ENCODE data around the gene BLOC1S2. TPM values are rescaled to one million over a fixed set of nuclear protein-coding genes. Genes with fewer than 3 reads are reported as not detected.

BLOC1S2 gene
- polyA plus RNA-seq, 1 donor from 2014 or later: 299 TPM

DNA sequence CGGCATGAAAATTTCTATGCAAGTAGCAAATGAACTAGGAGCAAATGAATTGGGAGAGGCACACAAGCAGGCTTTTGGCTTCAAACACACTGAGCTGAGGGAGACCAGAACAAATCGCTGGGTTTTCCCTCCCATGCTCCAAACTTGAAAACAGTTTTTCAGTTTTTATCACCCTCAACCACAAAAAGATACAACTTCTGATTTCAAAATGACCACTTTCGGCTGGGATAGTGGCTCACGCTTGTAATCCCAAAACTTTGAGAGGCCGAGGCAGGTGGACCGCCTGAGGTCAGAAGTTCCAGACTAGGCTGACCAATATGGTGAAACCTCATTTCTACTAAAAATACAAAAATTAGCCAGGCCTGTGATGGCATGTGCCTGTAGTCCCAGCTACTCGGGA is 48.1 kb downstream of the BLOC1S2 start:
- Histone ChIP-seq H3K36me3 (ENCODE audit: insufficient read depth, low read length) (no peaks in the 10 kb centered on the region), H3F3A (ENCODE audit: insufficient read depth, low read length, poor library complexity, severe bottlenecking) (no peaks in the 10 kb centered on the region), H3K4me3 (ENCODE audit: low read length) (no peak overlapping the region), H4K20me1 (ENCODE audit: insufficient read depth) (no peaks in the 10 kb centered on the region), H3K9me2 (ENCODE audit: insufficient read depth, low read length) (no peaks in the 10 kb centered on the region), H3K79me2 (replicated peaks; ENCODE audit: insufficient read depth, low read length) (no peaks in the 10 kb centered on the region), H3K4me2 (ENCODE audit: low read length) (no peak overlapping the region), H3K9ac (ENCODE audit: low read length) (no peak overlapping the region), H2AFZ (ENCODE audit: low read depth, low read length) (no peak overlapping the region), H3K27ac (ENCODE audit: low read length) (no peak overlapping the region), H3K27me3 (ENCODE audit: insufficient read depth, low read depth, low read length) (no peaks in the 10 kb centered on the region), H3K9me3 (ENCODE audit: low read length) (no peaks in the 10 kb centered on the region)
- no peak for TF ChIP-seq TAF1 (IDR thresholded peaks at IDR 0.05; ENCODE audit: low read depth)
- no peak for TF ChIP-seq EZH2 (IDR thresholded peaks at IDR 0.05; ENCODE audit: borderline replicate concordance, insufficient read depth, low read length, poor library complexity, severe bottlenecking)
- no peak for TF ChIP-seq MXI1 (conservative IDR thresholded peaks at IDR 0.05; ENCODE audit: poor library complexity, severe bottlenecking)
- TF ChIP-seq EP300 (conservative IDR thresholded peaks at IDR 0.05; ENCODE audit: poor library complexity, severe bottlenecking): no peak
- TF ChIP-seq POLR2AphosphoS5 (IDR thresholded peaks at IDR 0.05): no peak
- TF ChIP-seq, protein P1, sequence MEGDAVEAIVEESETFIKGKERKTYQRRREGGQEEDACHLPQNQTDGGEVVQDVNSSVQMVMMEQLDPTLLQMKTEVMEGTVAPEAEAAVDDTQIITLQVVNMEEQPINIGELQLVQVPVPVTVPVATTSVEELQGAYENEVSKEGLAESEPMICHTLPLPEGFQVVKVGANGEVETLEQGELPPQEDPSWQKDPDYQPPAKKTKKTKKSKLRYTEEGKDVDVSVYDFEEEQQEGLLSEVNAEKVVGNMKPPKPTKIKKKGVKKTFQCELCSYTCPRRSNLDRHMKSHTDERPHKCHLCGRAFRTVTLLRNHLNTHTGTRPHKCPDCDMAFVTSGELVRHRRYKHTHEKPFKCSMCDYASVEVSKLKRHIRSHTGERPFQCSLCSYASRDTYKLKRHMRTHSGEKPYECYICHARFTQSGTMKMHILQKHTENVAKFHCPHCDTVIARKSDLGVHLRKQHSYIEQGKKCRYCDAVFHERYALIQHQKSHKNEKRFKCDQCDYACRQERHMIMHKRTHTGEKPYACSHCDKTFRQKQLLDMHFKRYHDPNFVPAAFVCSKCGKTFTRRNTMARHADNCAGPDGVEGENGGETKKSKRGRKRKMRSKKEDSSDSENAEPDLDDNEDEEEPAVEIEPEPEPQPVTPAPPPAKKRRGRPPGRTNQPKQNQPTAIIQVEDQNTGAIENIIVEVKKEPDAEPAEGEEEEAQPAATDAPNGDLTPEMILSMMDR (IDR thresholded peaks at IDR 0.05; ENCODE audit: poor library complexity, severe bottlenecking): no peak
- no peak for TF ChIP-seq RAD21 (conservative IDR thresholded peaks at IDR 0.05)
- TF ChIP-seq, protein P2, sequence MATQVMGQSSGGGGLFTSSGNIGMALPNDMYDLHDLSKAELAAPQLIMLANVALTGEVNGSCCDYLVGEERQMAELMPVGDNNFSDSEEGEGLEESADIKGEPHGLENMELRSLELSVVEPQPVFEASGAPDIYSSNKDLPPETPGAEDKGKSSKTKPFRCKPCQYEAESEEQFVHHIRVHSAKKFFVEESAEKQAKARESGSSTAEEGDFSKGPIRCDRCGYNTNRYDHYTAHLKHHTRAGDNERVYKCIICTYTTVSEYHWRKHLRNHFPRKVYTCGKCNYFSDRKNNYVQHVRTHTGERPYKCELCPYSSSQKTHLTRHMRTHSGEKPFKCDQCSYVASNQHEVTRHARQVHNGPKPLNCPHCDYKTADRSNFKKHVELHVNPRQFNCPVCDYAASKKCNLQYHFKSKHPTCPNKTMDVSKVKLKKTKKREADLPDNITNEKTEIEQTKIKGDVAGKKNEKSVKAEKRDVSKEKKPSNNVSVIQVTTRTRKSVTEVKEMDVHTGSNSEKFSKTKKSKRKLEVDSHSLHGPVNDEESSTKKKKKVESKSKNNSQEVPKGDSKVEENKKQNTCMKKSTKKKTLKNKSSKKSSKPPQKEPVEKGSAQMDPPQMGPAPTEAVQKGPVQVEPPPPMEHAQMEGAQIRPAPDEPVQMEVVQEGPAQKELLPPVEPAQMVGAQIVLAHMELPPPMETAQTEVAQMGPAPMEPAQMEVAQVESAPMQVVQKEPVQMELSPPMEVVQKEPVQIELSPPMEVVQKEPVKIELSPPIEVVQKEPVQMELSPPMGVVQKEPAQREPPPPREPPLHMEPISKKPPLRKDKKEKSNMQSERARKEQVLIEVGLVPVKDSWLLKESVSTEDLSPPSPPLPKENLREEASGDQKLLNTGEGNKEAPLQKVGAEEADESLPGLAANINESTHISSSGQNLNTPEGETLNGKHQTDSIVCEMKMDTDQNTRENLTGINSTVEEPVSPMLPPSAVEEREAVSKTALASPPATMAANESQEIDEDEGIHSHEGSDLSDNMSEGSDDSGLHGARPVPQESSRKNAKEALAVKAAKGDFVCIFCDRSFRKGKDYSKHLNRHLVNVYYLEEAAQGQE (IDR thresholded peaks at IDR 0.05; ENCODE audit: borderline replicate concordance): no peak

- Histone ChIP-seq H3K9me3 (ENCODE audit: low read length) (no peaks in the 10 kb centered on the region), H3K9ac (ENCODE audit: low read length) (no peak overlapping the region), H4K20me1 (ENCODE audit: insufficient read depth) (no peaks in the 10 kb centered on the region), H3K9me2 (ENCODE audit: insufficient read depth, low read length) (no peaks in the 10 kb centered on the region), H3K79me2 (replicated peaks; ENCODE audit: insufficient read depth, low read length) (peaks cover 21% of the 10 kb centered on the region), H3K36me3 (ENCODE audit: insufficient read depth, low read length) (no peaks in the 10 kb centered on the region), H3K4me3 (ENCODE audit: low read length) (no peak overlapping the region), H2AFZ (ENCODE audit: low read depth, low read length) (no peak overlapping the region), H3F3A (ENCODE audit: insufficient read depth, low read length, poor library complexity, severe bottlenecking) (no peaks in the 10 kb centered on the region), H3K27me3 (ENCODE audit: insufficient read depth, low read depth, low read length) (no peaks in the 10 kb centered on the region), H3K4me2 (ENCODE audit: low read length) (no peak overlapping the region), H3K27ac (ENCODE audit: low read length) (no peak overlapping the region)
- TF ChIP-seq EP300 (conservative IDR thresholded peaks at IDR 0.05; ENCODE audit: poor library complexity, severe bottlenecking) (no peak), EZH2 (IDR thresholded peaks at IDR 0.05; ENCODE audit: borderline replicate concordance, insufficient read depth, low read length, poor library complexity, severe bottlenecking) (no peak), RAD21 (conservative IDR thresholded peaks at IDR 0.05) (no peak), MXI1 (conservative IDR thresholded peaks at IDR 0.05; ENCODE audit: poor library complexity, severe bottlenecking) (no peak), POLR2AphosphoS5 (IDR thresholded peaks at IDR 0.05) (no peak), TAF1 (IDR thresholded peaks at IDR 0.05; ENCODE audit: low read depth) (no peak), SMC3 (conservative IDR thresholded peaks at IDR 0.05; ENCODE audit: poor library complexity) (no peak)
- TF ChIP-seq, protein P2 (IDR thresholded peaks at IDR 0.05; ENCODE audit: borderline replicate concordance): no peak
- TF ChIP-seq, protein P1 (IDR thresholded peaks at IDR 0.05; ENCODE audit: poor library complexity, severe bottlenecking): no peak
Measured at GRCh38 chr10:100232101-100232500, 54.4 kb downstream of the BLOC1S2 start.

Data from neural cell (in vitro differentiated cells).